A549 (cell line): ENCODE measurements around the gene ITGAV.

Experiments
- CTCF ChIP-seq: fragments of >200 bp; sonication (Bioruptor Twin); formaldehyde crosslinking; IDR thresholded peaks from 3 replicates; pipeline ENCODE4 v1.5.1; 2016
- EHF ChIP-seq: fragments of 250-450 bp; sonication (Bioruptor Pico); IDR thresholded peaks from 2 replicates; pipeline ENCODE4 v1.5.0; 2020; ENCODE audit warnings: mild to moderate bottlenecking
- ELK1 ChIP-seq: fragments of 150-350 bp; IDR thresholded peaks from 2 replicates; pipeline ENCODE4 v1.6.1; 2014; ENCODE audit warnings: low read depth, mild to moderate bottlenecking, low read length
- EP300 ChIP-seq, 2 experiments: fragments of >200 bp; sonication (Bioruptor Twin); formaldehyde crosslinking; IDR thresholded peaks; 2 replicates in 1 of 2; 3 replicates in 1 of 2; pipeline ENCODE4 v1.6.1; 2016 to 2017
- JUNB ChIP-seq: fragments of >200 bp; sonication (Bioruptor Twin); formaldehyde crosslinking; IDR thresholded peaks from 2 replicates; pipeline ENCODE4 v1.6.1; 2016
- REST ChIP-seq: fragments of 200-600 bp; sonication (generic); IDR thresholded peaks from 2 replicates; pipeline ENCODE4 v1.6.1; 2016; ENCODE audit warnings: antibody characterized with exemption, mild to moderate bottlenecking, moderate library complexity
- SMC3 ChIP-seq: fragments of >200 bp; sonication (Bioruptor Twin); formaldehyde crosslinking; IDR thresholded peaks from 3 replicates; pipeline ENCODE4 v1.6.1; 2018; ENCODE audit warnings: inconsistent platforms

- TF ChIP-seq EP300 (IDR thresholded peaks at IDR 0.05) (no peak), CTCF (no peak), REST (no peak), SMC3 (no peak), EHF (no peak), JUNB (no peak), ELK1 (no peak)
Measured at GRCh38 chr2:186724736-186725135, 134.9 kb downstream of the ITGAV start.
